NCI-H345 (cell line): ENCODE measurements around the gene CENPK.
A peak's percentile ranks its signal among the peaks of the same experiment; 100 is the strongest.
"Not testable (repeated sequence)": the region's sequence is repeated elsewhere in the genome, so short reads cannot be mapped to it uniquely, and the experiment has no call there.

Experiments used
- DNase-seq: peaks from one replicate; lab custom pipeline; 2025; lab: John Stamatoyannopoulos, UW

CENPK gene

GRCh38 chr5:65506961-65507360 is 56.0 kb downstream of the CENPK start:
- no peak for DNase-seq

GRCh38 chr5:65489119-65489518 is 73.8 kb downstream of the CENPK start:
- DNase-seq, result no peak

GRCh38 chr5:65488038-65488687 is 74.8 kb downstream of the CENPK start:
- not testable (repeated sequence) for DNase-seq

- not testable (repeated sequence) for DNase-seq
These were observed 76.2 kb downstream of the CENPK start for GRCh38 chr5:65486803-65487202.

- no peak for DNase-seq
These were observed 77.6 kb downstream of the CENPK start for GRCh38 chr5:65485405-65485804.

- peak; percentile 60 for DNase-seq
These were observed 79.2 kb downstream of the CENPK start for GRCh38 chr5:65483546-65484346.

- DNase-seq, result peak; percentile 56
These were observed 80.0 kb downstream of the CENPK start for GRCh38 chr5:65482736-65483545.

GRCh38 chr5:65482296-65482735 is 80.7 kb downstream of the CENPK start:
- peak; percentile 28 for DNase-seq

GRCh38 chr5:65481635-65482295 is 81.2 kb downstream of the CENPK start, which contains the start of gene ADAMTS6:
TSS of gene ADAMTS6 (minus strand) at chr5:65481920. CDS start at chr5:65473673, 8,247 bp downstream.
- DNase-seq, result peak; percentile 90

- peak; percentile 17 for DNase-seq
These were observed 81.8 kb downstream of the CENPK start for GRCh38 chr5:65481171-65481581.

GRCh38 chr5:65480306-65480865 is 82.6 kb downstream of the CENPK start:
- DNase-seq, result peak; percentile 52

- no peak for DNase-seq
These were observed 83.4 kb downstream of the CENPK start for GRCh38 chr5:65479527-65479926.

- DNase-seq, result no peak
These were observed 84.6 kb downstream of the CENPK start for GRCh38 chr5:65478336-65478735.

- no peak for DNase-seq
These were observed 87.1 kb downstream of the CENPK start for GRCh38 chr5:65475895-65476294.

GRCh38 chr5:65475336-65475735 is 87.6 kb downstream of the CENPK start:
- no peak for DNase-seq

GRCh38 chr5:65474130-65474711 is 88.7 kb downstream of the CENPK start:
- no peak for DNase-seq

- DNase-seq, result no peak
These were observed 94.3 kb downstream of the CENPK start for GRCh38 chr5:65468633-65469032.
